GM12892 (cell line): ENCODE measurements around the gene APEH.
"Not testable (repeated sequence)": the region's sequence is repeated elsewhere in the genome, so short reads cannot be mapped to it uniquely, and the experiment has no call there.

Source experiments
- DNase-seq: peaks from one replicate; pipeline ENCODE4 v3.0.0; 2011; ENCODE audit not compliant: insufficient read length
- FAIRE-seq: peaks from 2 replicates; lab custom pipeline; 2011; peaks lifted over from hg19 to GRCh38; lab: Jason Lieb, UNC
- POLR2A ChIP-seq: IDR thresholded peaks from 2 replicates; pipeline ENCODE4 v1.6.1; 2011; ENCODE audit warnings: low read depth, low read length, control low read depth
- POLR2AphosphoS5 ChIP-seq: IDR thresholded peaks from 2 replicates; pipeline ENCODE4 v1.6.1; 2011; ENCODE audit warnings: low read depth, low read length, control low read depth
- TAF1 ChIP-seq: IDR thresholded peaks from 2 replicates; pipeline ENCODE4 v1.6.1; 2011; ENCODE audit warnings: low read depth, mild to moderate bottlenecking, control low read depth, low read length, borderline replicate concordance

The APEH gene

GRCh38 chr3:49673121-49673714, 933 bp upstream of the APEH start:
- FAIRE-seq (no peak), DNase-seq (peak; percentile 42)

DNA sequence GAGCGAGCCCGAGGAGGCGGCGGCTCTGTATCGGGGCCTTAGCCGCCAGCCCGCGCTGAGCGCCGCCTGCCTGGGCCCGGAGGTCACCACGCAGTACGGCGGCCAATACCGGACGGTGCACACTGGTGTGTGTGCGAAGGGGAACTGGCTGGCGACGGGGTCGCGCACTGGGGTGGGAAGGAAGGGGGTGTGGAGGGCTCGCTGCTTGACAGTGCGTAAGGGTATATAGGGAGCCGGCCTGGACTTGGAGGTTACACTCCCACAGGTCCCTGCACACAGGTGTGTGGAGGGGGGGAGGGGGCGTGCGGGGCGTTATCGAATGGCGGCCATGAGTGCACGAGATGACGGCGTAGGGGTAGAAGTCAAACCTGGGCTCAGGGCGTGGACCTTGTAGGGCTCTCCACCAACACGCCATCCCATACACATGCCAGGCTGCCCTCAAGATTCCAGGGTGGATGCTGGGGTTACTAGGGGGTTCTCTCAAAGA, 389 bp downstream of the APEH start:
- FAIRE-seq (no peak), DNase-seq (no peak)
- TF ChIP-seq POLR2A (no peak), TAF1 (no peak), POLR2AphosphoS5 (no peak)

More at GRCh38 chr3:49673121-49673714, 933 bp upstream of the APEH start:
- 0 out of 2 replicates have a peak, but pooled peaks have one; percentile 72 for TF ChIP-seq POLR2A
- TF ChIP-seq TAF1, result no peak
- peak; percentile 85; the same call in 1 of the 2 replicates for TF ChIP-seq POLR2AphosphoS5

- no peak for TF ChIP-seq POLR2A
- TF ChIP-seq TAF1, result no peak
- 0 out of 2 replicates have a peak, but pooled peaks have one; percentile 2 for TF ChIP-seq POLR2AphosphoS5
- no peak for DNase-seq
- FAIRE-seq, result no peak
These were observed 1.8 kb downstream of the APEH start for GRCh38 chr3:49675912-49676311.

DNA sequence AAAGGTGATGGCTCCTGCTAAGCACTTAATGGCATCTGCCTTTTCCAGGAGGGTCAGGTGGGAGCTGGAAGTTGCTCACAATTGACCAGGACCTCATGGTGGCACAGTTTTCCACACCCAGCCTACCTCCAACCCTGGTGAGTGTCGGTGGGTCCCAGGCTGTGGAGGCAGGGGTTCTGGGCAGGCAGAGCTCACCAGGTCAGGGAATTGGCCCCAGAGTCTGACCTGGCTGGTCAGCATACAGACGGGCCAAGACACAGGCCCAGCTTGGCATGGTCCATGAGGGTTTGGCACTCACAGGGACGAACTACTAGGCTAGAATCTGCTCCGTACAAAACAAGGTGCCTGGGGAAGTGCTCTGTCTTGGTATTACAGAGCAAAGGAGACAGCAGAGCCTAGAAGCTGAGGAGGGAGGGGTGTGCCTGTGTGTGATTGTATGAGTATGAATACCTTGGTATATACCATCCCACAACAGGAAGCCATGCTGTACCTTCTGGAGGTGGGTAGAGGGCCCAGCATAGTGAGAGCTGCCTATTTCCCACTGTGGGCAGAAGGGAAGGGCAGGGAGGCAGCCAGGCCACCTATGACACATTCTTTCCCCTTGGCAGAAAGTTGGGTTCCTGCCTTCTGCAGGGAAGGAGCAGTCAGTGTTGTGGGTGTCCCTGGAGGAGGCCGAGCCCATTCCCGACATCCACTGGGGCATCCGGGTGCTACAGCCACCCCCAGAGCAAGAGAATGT, 6.5 kb downstream of the APEH start:
- no peak for TF ChIP-seq POLR2A
- no peak for TF ChIP-seq TAF1
- no peak for TF ChIP-seq POLR2AphosphoS5
- no peak for FAIRE-seq
- DNase-seq, result no peak

GRCh38 chr3:49681232-49681522, 7.0 kb downstream of the APEH start:
- no peak for TF ChIP-seq POLR2A
- TF ChIP-seq TAF1, result no peak
- no peak for TF ChIP-seq POLR2AphosphoS5
- FAIRE-seq, result no peak
- no peak for DNase-seq

GRCh38 chr3:49681543-49681942, 7.4 kb downstream of the APEH start:
- FAIRE-seq (no peak), DNase-seq (no peak)
- TF ChIP-seq POLR2A, result no peak
- TF ChIP-seq TAF1, result no peak
- no peak for TF ChIP-seq POLR2AphosphoS5

DNA sequence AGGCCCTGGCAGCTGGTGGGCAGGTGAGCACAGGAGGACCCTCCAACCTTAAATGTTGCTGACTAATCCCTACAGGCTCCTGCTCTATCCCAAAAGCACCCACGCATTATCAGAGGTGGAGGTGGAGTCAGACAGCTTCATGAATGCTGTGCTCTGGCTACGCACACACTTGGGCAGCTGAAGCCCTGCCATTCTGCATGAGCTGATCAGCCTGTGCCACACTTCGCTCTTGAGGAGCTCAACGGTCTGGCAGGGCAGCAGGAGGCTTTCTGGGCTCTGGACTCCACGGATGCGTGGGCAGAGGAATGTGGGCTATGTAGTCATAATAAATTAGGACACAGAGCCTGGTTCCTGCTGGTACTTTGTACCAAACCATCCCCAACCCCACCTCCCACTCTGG, 9.0 kb downstream of the APEH start:
- no peak for TF ChIP-seq TAF1
- TF ChIP-seq POLR2A, result no peak
- no peak for TF ChIP-seq POLR2AphosphoS5
- FAIRE-seq, result no peak
- DNase-seq, result no peak

DNA sequence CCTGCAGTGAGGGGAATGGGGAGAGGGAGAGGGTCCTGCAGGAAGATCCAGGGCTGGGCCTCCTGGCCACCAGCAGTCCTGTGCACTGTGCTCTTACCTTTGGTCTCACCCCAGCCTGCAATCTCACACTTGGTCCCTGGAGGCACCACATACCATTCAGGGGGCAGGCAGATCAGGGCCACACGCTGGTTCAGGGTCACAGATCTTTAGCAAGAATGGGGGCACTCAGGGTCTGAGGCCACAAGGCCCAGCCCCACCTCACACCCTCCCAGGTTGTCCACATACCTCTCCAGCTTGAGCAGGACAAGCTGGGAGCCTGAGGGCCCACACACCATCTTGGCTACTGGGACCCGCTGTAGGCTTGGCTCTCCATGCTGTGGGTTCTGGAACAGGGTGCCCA, 10.3 kb downstream of the APEH start:
- DNase-seq, FAIRE-seq: not testable (repeated sequence)

DNA sequence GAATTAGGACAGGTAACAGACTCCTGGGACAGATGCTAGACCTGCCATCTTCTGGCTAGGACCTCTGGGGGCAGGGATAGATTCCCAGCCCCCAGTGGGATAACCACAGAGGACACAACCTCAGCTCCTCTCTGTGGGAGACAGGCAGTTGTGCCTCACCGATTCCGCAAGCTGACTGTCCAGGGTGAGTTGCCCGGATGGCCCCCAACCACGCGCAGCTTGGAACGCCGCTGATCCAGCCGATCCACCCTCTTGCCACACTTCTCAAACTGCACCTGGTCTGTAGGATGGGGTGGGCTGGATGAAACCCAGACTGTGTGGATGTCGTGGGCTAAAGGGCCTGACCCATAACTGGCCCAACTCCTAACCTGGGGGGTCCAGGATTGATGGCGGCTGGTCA, 11.0 kb downstream of the APEH start:
- not testable (repeated sequence) for DNase-seq, FAIRE-seq

GRCh38 chr3:49685846-49686245, 11.7 kb downstream of the APEH start:
- DNase-seq, FAIRE-seq: not testable (repeated sequence)

GRCh38 chr3:49686346-49686745, 12.2 kb downstream of the APEH start:
- DNase-seq, FAIRE-seq: not testable (repeated sequence)

- DNase-seq, FAIRE-seq: not testable (repeated sequence)
These were observed 12.7 kb downstream of the APEH start for GRCh38 chr3:49686769-49687423.

GRCh38 chr3:49687424-49687795, 13.3 kb downstream of the APEH start:
- not testable (repeated sequence) for FAIRE-seq, DNase-seq

- not testable (repeated sequence) for FAIRE-seq
These were observed 14.3 kb downstream of the APEH start for GRCh38 chr3:49688338-49689045.

More at GRCh38 chr3:49688338-49689045, 14.3 kb downstream of the APEH start:
- not testable (repeated sequence) for DNase-seq
